OCI-LY7 (cell line): ENCODE measurements around the gene NFATC1. TPM values are rescaled to one million over a fixed set of nuclear protein-coding genes. Genes with fewer than 3 reads are reported as not detected.

Experiments used
- BruUV-seq: library from RNA; stranded (reverse); fragments of 400-500 nt; replicated peaks from 2 replicates; lab custom pipeline; 2021; lab: Mats Ljungman, UMichigan
- CTCF ChIA-PET: fragments of 300-600 bp; sonication (Branson Sonifier 250); formaldehyde crosslinking; loops from one replicate; lab custom pipeline; 2022; ENCODE audit warnings: antibody characterized with exemption; ENCODE audit not compliant: unreplicated experiment; lab: Charles Lee
- POLR2A ChIA-PET: fragments of 300-600 bp; sonication (Branson Sonifier 250); formaldehyde crosslinking; loops from one replicate; lab custom pipeline; 2022; ENCODE audit warnings: antibody characterized with exemption; lab: Charles Lee
- DNase-seq: peaks from one replicate; pipeline ENCODE4 v3.0.0-alpha.2; 2015; ENCODE audit warnings: low spot score
- H2AFZ ChIP-seq: fragments of 200-600 bp; sonication (generic), shearing (Covaris generic); 2 replicates; pipeline ENCODE4 v1.6.1; 2014; ENCODE audit warnings: mild to moderate bottlenecking, antibody characterized with exemption, low read length, moderate library complexity
- H3K27ac ChIP-seq: fragments of 200-600 bp; sonication (generic); 2 replicates; pipeline ENCODE4 v1.5.1; 2014; ENCODE audit warnings: mixed run types, low read depth, mild to moderate bottlenecking, moderate library complexity, low read length, inconsistent platforms; ENCODE audit not compliant: poor library complexity, severe bottlenecking
- H3K36me3 ChIP-seq: fragments of 200-600 bp; sonication (generic); 2 replicates; pipeline ENCODE4 v1.6.1; 2014; ENCODE audit warnings: mild to moderate bottlenecking, antibody characterized with exemption, low read length, moderate library complexity, mixed read lengths; ENCODE audit not compliant: insufficient read depth
- H3K4me1 ChIP-seq: fragments of 200-600 bp; sonication (generic); 2 replicates; pipeline ENCODE4 v1.5.1; 2014; ENCODE audit warnings: mild to moderate bottlenecking, low read length; ENCODE audit not compliant: insufficient read depth, poor library complexity, severe bottlenecking
- H3K4me2 ChIP-seq: fragments of 200-600 bp; sonication (generic); 2 replicates; pipeline ENCODE4 v1.6.1; 2014; ENCODE audit warnings: mild to moderate bottlenecking, low read length
- H3K4me3 ChIP-seq: fragments of 200-600 bp; sonication (generic); 2 replicates; pipeline ENCODE4 v1.5.1; 2014; ENCODE audit warnings: mild to moderate bottlenecking, low read depth, low read length; ENCODE audit not compliant: poor library complexity, severe bottlenecking
- H3K79me2 ChIP-seq: fragments of 200-600 bp; sonication (generic); 2 replicates; pipeline ENCODE4 v1.6.1; 2016; ENCODE audit warnings: low read depth, mild to moderate bottlenecking, low read length, moderate library complexity, mixed read lengths; ENCODE audit not compliant: insufficient read depth
- H3K9me2 ChIP-seq: fragments of 200-600 bp; sonication (generic); 2 replicates; pipeline ENCODE4 v1.6.1; 2016; ENCODE audit warnings: mild to moderate bottlenecking, low read length, mixed read lengths; ENCODE audit not compliant: insufficient read depth
- H3K9me3 ChIP-seq: fragments of 200-600 bp; sonication (generic); 2 replicates; pipeline ENCODE4 v1.6.1; 2014; ENCODE audit warnings: mild to moderate bottlenecking, mixed run types, low read length, mixed read lengths
- H4K20me1 ChIP-seq: fragments of 200-600 bp; sonication (generic); 2 replicates; pipeline ENCODE4 v1.6.1; 2014; ENCODE audit warnings: mild to moderate bottlenecking, antibody characterized with exemption, low read length, moderate library complexity, mixed read lengths; ENCODE audit not compliant: insufficient read depth
- EZH2phosphoT487 ChIP-seq: fragments of 200-600 bp; sonication (generic); IDR thresholded peaks from 2 replicates; pipeline ENCODE4 v1.6.1; 2018; ENCODE audit warnings: low read depth, borderline replicate concordance, mild to moderate bottlenecking, mixed run types, antibody characterized with exemption, low read length, moderate library complexity, mixed read lengths
- intact Hi-C: fragments of 100-400 bp; cut with micrococcal nuclease; formaldehyde crosslinking; loops from one replicate; pipeline ENCODE4 v1.10.0; 2022; ENCODE audit not compliant: unreplicated experiment
- total RNA-seq, 2 experiments: library from RNA; depleted of rRNA in 1 of 2; stranded (reverse); fragments of >200 nt in 1 of 2; shearing (Covaris generic) in 1 of 2; gene quantifications; 2 replicates each; pipeline ENCODE4 v1.2.3, GENCODE V29; 2014 to 2022
- TF ChIP-seq, protein P1 (sequence below): fragments of 200-600 bp; sonication (generic); conservative IDR thresholded peaks from 2 replicates; pipeline ENCODE4 v1.5.1; 2014; ENCODE audit warnings: mild to moderate bottlenecking, antibody characterized with exemption, low read length, moderate library complexity, mixed read lengths

Gene NFATC1
- total RNA-seq, 2 experiments from 2014 or later, result 23.6 to 50.4 TPM

- no peak for DNase-seq
- POLR2A ChIA-PET, result no interaction called here
- Histone ChIP-seq H3K9me2 (no peaks in the 10 kb centered on the region), H4K20me1 (no peaks in the 10 kb centered on the region), H3K9me3 (no peaks in the 10 kb centered on the region), H3K4me1 (no peaks in the 10 kb centered on the region), H3K79me2 (peaks cover 7% of the 10 kb centered on the region; the same call in 1 of the 2 replicates), H3K4me3 (no peak overlapping the region), H3K36me3 (peaks cover 36% of the 10 kb centered on the region), H3K27ac (no peak overlapping the region), H2AFZ (no peak overlapping the region), H3K4me2 (no peak overlapping the region)
- CTCF ChIA-PET, result no interaction called here
- BruUV-seq, result no TSS peak
- intact Hi-C loops, result no loop called here
- TF ChIP-seq EZH2phosphoT487, result no peak
- TF ChIP-seq, protein P1, sequence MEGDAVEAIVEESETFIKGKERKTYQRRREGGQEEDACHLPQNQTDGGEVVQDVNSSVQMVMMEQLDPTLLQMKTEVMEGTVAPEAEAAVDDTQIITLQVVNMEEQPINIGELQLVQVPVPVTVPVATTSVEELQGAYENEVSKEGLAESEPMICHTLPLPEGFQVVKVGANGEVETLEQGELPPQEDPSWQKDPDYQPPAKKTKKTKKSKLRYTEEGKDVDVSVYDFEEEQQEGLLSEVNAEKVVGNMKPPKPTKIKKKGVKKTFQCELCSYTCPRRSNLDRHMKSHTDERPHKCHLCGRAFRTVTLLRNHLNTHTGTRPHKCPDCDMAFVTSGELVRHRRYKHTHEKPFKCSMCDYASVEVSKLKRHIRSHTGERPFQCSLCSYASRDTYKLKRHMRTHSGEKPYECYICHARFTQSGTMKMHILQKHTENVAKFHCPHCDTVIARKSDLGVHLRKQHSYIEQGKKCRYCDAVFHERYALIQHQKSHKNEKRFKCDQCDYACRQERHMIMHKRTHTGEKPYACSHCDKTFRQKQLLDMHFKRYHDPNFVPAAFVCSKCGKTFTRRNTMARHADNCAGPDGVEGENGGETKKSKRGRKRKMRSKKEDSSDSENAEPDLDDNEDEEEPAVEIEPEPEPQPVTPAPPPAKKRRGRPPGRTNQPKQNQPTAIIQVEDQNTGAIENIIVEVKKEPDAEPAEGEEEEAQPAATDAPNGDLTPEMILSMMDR, result no peak
Observed at GRCh38 chr18:79413901-79414300, 18.2 kb downstream of the NFATC1 start.

DNA sequence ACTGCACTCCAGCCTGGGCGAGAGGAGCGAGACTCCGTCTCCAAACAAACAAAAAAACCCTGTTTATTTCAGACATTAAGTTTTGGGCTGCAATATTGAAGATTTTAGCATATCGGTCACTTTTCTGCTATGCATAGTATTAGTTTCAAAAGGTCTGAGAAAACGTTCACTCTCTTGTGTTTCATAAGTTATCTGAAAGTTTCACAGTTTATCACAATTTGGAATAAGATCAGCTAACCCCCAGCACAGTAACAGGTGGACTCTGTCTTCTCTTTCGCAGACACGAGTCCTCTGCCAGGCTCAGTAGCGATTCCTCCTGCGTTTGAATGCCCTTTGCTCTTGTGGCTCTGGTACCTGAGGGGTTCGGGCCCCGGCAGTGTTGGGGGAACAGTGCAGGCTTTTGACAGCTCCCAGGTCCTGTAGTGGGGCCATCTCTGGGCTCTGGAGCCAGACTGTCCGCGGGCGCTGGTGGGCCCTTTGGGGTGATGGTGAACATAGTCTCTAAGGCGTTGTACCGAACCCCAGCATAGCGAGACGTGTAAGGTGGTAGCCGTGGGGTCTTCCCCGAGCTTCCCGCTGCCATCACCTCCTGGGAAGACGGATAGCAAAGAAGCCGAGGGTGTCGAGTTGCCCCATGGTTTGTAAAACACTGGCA, 20.4 kb downstream of the NFATC1 start:
- H3K79me2 ChIP-seq, result 0 out of 2 replicates have a peak, but pooled peaks cover 3% of the 10 kb centered on the region
- H2AFZ ChIP-seq, result no peak overlapping the region
- peaks cover 42% of the 10 kb centered on the region for H3K36me3 ChIP-seq
- H3K4me3 ChIP-seq, result no peak overlapping the region
- ChIA-PET POLR2A (no interaction called here), CTCF (no interaction called here)
- no peaks in the 10 kb centered on the region for H3K9me3 ChIP-seq
- H3K9me2 ChIP-seq, result no peaks in the 10 kb centered on the region
- H3K4me1 ChIP-seq, result no peaks in the 10 kb centered on the region
- TF ChIP-seq, protein P1, result no peak
- no peak for TF ChIP-seq EZH2phosphoT487
- no TSS peak for BruUV-seq
- no peaks in the 10 kb centered on the region for H4K20me1 ChIP-seq
- intact Hi-C loops, result no loop called here
- no peak overlapping the region for H3K27ac ChIP-seq
- DNase-seq, result no peak
- H3K4me2 ChIP-seq, result no peak overlapping the region

DNA sequence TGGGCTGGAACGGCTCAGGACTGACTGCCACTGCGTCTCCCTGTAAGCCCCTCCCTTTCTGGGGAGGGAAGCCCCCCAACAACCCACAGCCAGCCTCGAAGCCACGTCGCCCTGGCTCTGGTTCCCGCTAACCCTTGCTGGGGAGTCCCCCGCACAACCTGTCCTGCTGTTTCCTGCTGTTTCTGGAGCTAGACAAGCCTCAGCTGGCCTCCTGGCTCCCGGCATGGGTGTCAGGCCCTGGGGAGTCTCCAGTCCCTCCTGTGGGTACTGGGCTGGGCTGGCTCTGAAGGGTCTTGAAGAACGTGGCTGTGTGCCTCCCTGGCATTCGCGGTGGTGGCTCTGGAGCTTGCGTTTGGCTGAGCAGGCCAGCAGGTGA, 20.9 kb downstream of the NFATC1 start:
- Histone ChIP-seq H3K4me2 (no peak overlapping the region), H3K9me2 (no peaks in the 10 kb centered on the region), H3K79me2 (0 out of 2 replicates have a peak, but pooled peaks cover 3% of the 10 kb centered on the region), H2AFZ (no peak overlapping the region), H3K36me3 (peaks cover 45% of the 10 kb centered on the region), H3K27ac (no peak overlapping the region), H3K9me3 (no peaks in the 10 kb centered on the region), H3K4me1 (no peaks in the 10 kb centered on the region), H4K20me1 (no peaks in the 10 kb centered on the region), H3K4me3 (no peak overlapping the region)
- TF ChIP-seq EZH2phosphoT487, result no peak
- TF ChIP-seq, protein P1, result no peak
- intact Hi-C loops, result no loop called here
- CTCF ChIA-PET, result no interaction called here
- POLR2A ChIA-PET, result no interaction called here
- DNase-seq, result no peak
- no TSS peak for BruUV-seq
